Left lung (tissue), 10 donors: ENCODE results near the gene TCAIM. TPM values are rescaled to one million over a fixed set of nuclear protein-coding genes. Genes with fewer than 3 reads are reported as not detected.
A peak's percentile ranks its signal among the peaks of the same experiment; 100 is the strongest.

Experiments used
- ATAC-seq: fragments of 200-7000 bp; cut with Tn5 transposase; one replicate; pipeline ENCODE4 v1.9.1; 2020; ENCODE audit warnings: moderate library complexity
- DNase-seq, 4 donors: peaks; one replicate each; pipeline ENCODE4 v3.0.0-alpha.2; 2013 to 2020
- H3K27ac ChIP-seq, 2 donors: fragments of 200-600 bp; sonication (generic) in 1 of 2; one replicate each; pipeline versions ENCODE4 v1.5.0 to v1.8.0; 2020 to 2021
- H3K27me3 ChIP-seq, 2 donors: fragments of 200-600 bp; sonication (generic) in 1 of 2; one replicate each; pipeline versions ENCODE4 v1.5.0 to v1.8.0; 2020 to 2021
- H3K36me3 ChIP-seq, 2 donors: fragments of 200-600 bp; sonication (generic) in 1 of 2; one replicate each; pipeline versions ENCODE4 v1.5.0 to v1.8.0; 2020 to 2021
- H3K4me1 ChIP-seq, 2 donors: fragments of 200-600 bp; one replicate each; pipeline ENCODE4 v1.8.0; 2021
- H3K4me3 ChIP-seq, 2 donors: fragments of 200-600 bp; sonication (generic) in 1 of 2; one replicate each; pipeline versions ENCODE4 v1.5.0 to v1.8.0; 2020 to 2021; ENCODE audit warnings: mild to moderate bottlenecking in 1 of 2
- H3K9me3 ChIP-seq, 2 donors: fragments of 200-600 bp; sonication (generic) in 1 of 2; one replicate each; pipeline versions ENCODE4 v1.5.0 to v1.8.0; 2020 to 2021
- intact Hi-C, 2 donors: fragments of 100-400 bp; cut with DNase I; formaldehyde crosslinking; loops; one replicate each; pipeline versions ENCODE4 v1.11.2 to v1.14.2; 2022
- polyA plus RNA-seq, 6 donors: library from polyadenylated mRNA; unstranded; fragments of 120-200 nt; gene quantifications; one replicate each; pipeline ENCODE4 v1.2.1, GENCODE V29; 2013; ENCODE audit not compliant: insufficient read length in 6 of 6
- total RNA-seq, 2 donors: library from RNA; stranded (reverse); fragmentation: NEBNext Ultra II Directional; extraction: Animal tissue kit (Norgen Biotek cat#: 25700); gene quantifications; one replicate each; pipeline ENCODE4 v1.2.1, GENCODE V29; 2021
- TF ChIP-seq, protein P1 (sequence below), 2 donors: fragments of 200-600 bp; sonication (generic) in 1 of 2; IDR thresholded peaks; one replicate each; pipeline versions ENCODE4 v1.5.0 to v1.8.0; 2021; ENCODE audit warnings: antibody characterized with exemption in 2 of 2
- donor health status: DM: no; HTN: yes; CAD: no.
- donor health status: DM: no; HTN: no; CAD: no.

Gene TCAIM
- total and polyA plus RNA-seq, 8 donors: 23.4 to 30.2 (median 25.6) TPM

DNA sequence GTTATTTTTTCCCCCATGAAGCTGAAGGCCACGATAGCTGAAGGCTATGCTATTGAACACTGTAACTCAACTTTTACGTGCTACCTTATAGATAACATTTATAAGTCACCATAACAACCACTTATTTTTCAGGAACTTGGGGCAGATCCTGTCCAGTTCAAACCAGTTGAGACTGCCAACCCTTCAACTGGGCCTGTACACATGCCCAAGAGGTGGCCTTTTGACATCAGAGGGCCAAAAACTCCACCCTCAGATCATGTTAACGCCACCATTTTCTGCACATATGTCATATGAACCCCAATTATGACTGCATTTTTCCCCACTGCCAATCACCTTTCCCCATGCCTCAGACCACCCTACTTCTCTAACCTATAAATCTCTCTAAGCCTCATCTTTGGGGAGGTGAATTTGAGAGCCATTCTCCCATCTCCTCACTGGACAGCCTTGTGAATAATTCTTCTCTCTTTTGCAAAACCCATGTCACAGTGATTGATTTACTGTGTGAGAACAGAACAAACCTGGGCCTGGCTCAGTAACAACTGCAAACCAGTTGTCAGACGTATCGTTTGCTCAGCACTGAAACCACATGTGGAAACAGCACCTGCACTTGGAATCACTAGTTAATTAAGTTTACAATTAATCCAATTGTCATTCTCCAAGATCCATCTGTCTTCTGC, 96.4 kb downstream of the TCAIM start:
- Histone ChIP-seq H3K27ac (no peak overlapping the region), H3K36me3 (no peaks in the 10 kb centered on the region), H3K4me3 (no peak overlapping the region), H3K9me3 (no peaks in the 10 kb centered on the region), H3K27me3 (no peaks in the 10 kb centered on the region), H3K4me1 (peaks cover 6 to 24% of the 10 kb centered on the region in 2 donors)
- DNase-seq (no peak), ATAC-seq (no peak)
- intact Hi-C loops: no loop called here
- TF ChIP-seq, protein P1, sequence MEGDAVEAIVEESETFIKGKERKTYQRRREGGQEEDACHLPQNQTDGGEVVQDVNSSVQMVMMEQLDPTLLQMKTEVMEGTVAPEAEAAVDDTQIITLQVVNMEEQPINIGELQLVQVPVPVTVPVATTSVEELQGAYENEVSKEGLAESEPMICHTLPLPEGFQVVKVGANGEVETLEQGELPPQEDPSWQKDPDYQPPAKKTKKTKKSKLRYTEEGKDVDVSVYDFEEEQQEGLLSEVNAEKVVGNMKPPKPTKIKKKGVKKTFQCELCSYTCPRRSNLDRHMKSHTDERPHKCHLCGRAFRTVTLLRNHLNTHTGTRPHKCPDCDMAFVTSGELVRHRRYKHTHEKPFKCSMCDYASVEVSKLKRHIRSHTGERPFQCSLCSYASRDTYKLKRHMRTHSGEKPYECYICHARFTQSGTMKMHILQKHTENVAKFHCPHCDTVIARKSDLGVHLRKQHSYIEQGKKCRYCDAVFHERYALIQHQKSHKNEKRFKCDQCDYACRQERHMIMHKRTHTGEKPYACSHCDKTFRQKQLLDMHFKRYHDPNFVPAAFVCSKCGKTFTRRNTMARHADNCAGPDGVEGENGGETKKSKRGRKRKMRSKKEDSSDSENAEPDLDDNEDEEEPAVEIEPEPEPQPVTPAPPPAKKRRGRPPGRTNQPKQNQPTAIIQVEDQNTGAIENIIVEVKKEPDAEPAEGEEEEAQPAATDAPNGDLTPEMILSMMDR (IDR thresholded peaks at IDR 0.05): no peak

DNA sequence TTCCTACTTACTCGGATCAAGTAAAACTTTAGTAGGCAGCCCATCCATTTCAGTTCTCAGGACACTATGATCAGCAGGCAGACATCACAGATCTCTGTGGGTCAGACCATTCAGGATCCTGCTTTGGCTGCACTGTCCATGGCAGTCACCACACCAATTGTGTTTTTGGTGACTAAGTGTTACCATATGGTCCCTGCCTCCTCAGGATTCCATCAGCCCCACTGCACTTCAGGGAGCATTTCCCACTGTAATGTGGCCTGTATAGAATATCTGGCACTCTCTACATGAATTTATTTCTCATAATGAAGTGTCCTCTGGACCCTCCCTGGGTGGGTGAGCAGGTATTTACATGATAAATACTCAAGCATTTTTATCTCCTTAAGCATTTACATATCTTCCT, 97.6 kb downstream of the TCAIM start:
- intact Hi-C loops: no loop called here
- no peaks in the 10 kb centered on the region for H3K9me3 ChIP-seq

DNA sequence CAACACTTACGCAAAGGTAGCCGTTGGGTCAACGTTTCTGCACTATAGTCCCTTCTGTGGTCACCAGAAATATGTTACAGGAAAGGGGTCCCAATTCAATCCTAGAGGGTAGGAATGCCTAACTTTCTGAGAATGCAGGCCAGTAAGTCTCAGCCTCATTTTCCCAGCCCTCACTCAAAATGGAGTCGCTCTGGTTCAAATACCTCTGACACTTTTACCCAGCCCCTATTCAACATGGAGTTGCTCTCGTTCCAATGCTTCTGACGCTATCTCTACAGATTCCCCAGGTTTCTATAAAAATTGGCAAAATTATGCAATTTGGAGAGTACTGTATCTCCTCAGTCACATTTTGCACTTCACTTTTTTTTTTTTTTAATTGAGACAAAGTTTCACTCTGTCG, 99.2 kb downstream of the TCAIM start:
- peaks cover 0 to 5% of the 10 kb centered on the region in 2 donors for H3K36me3 ChIP-seq
- no peaks in the 10 kb centered on the region for H3K9me3 ChIP-seq
- DNase-seq (no peak), ATAC-seq (no peak)
- H3K4me3 ChIP-seq: no peak overlapping the region
- peak overlapping the region in 1 of 2 donors; percentile 13 for H3K27ac ChIP-seq
- peaks cover 14 to 44% of the 10 kb centered on the region in 2 donors for H3K4me1 ChIP-seq
- no peaks in the 10 kb centered on the region for H3K27me3 ChIP-seq
- TF ChIP-seq, protein P1 (IDR thresholded peaks at IDR 0.05): no peak
- intact Hi-C loops: no loop called here

More for the DNA sequence above, 97.6 kb downstream of the TCAIM start:
- TF ChIP-seq, protein P1 (IDR thresholded peaks at IDR 0.05): no peak
- Histone ChIP-seq H3K36me3 (no peaks in the 10 kb centered on the region), H3K27me3 (no peaks in the 10 kb centered on the region), H3K4me3 (no peak overlapping the region), H3K27ac (peak overlapping the region in 1 of 2 donors; percentile 23), H3K4me1 (peaks cover 14 to 36% of the 10 kb centered on the region in 2 donors)
- DNase-seq (no peak), ATAC-seq (no peak)

DNA sequence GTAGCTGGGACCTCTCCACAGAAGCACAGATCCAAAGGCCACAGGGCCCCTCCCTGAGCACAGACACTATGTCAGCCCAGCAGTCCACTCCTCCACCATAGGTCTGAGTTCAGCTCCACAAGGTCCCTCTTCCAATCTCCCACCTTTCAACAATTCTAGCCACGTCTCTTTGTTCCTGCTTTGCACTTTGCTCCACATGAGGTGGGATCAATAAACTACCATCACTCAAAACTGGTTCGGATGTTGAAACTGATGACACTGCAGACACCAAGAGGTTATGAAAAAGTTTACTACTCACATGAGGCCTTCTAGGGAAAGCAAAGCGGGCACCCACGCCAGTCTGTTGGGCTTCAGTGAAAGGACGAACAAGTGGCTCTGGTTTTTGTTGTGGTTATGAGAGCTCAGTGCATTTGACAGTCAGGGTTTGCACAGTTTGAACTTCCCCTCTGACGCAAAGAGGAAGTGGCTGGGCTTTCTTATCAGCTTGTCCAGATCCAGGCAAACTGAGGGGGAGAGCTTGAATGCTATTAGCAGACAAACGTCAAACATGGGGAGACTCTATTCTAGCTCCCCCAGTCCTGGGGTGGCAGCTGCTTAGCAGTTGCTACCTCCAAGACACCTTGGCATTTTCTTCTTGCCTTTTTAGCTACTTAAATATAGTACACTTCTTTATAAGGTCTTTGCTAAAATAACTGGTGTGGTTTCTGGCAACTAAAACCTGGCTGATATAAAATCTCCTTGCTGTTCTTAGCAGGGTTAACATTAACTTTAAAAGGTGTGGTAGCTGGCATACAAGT, 101.1 kb downstream of the TCAIM start:
- peak; percentile 92 for ATAC-seq
- H3K27ac ChIP-seq: peak overlapping the region; percentile 90 to 98
- no peaks in the 10 kb centered on the region for H3K27me3 ChIP-seq
- intact Hi-C loops: no loop called here
- DNase-seq: peak in 3 of 4 donors; percentile 28 to 84 (median 69)
- peaks cover 14 to 44% of the 10 kb centered on the region in 2 donors for H3K4me1 ChIP-seq
- H3K4me3 ChIP-seq: peak overlapping the region in 1 of 2 donors; percentile 26
- H3K9me3 ChIP-seq: no peaks in the 10 kb centered on the region
- TF ChIP-seq, protein P1 (IDR thresholded peaks at IDR 0.05): no peak
- peaks cover 0 to 13% of the 10 kb centered on the region in 2 donors for H3K36me3 ChIP-seq
